ENCODE measurements around the gene ARID1B. TPM values are rescaled to one million over a fixed set of nuclear protein-coding genes. Genes with fewer than 3 reads are reported as not detected.

ARID1B gene
- total RNA-seq, 1 experiment from 2014 or later, result 13.9 TPM

GRCh38 chr6:156988276-156989158 is 211.3 kb downstream of the ARID1B start:
- Histone ChIP-seq H3K4me1 (replicated peaks) (peaks cover 4% of the 10 kb centered on the region; the same call in 1 of the 2 replicates), H3K9me3 (replicated peaks) (no peaks in the 10 kb centered on the region), H3K27ac (no peak overlapping the region), H3K36me3 (no peaks in the 10 kb centered on the region), H3K4me3 (no peak overlapping the region), H3K27me3 (replicated peaks) (no peaks in the 10 kb centered on the region)
- DNase-seq (ENCODE audit: low read depth in 1 of 2, low spot score in 2 of 2), result no peak

DNA sequence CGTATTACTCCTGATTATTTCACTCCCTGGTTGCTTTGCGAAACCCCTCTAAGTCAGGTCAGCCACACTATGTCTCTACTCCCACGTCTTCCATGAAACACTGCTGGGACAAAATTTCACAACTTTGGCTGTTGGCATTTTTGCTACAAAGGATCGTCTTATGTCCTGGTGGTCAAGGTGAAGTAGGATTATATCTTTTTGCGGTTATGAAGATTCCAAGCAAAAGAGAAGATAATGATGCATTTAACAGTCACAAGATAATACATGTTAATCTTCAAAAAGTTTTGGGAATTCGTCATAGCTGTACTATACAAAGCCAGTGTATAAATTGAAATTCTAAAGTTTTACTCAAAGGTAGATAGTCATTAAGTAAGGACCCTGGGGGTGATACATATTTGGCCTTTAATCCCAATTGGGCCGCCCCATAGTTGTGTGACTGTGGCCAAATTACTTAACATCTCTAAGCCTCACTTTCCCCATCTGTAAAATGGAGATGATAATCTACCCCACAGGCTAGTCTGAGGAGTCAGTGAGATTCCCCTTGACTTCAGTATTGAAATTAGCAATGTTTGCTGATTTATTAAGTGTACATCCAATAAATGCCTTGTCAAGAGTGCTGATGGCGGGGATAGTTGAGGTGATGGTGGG is 212.1 kb downstream of the ARID1B start:
- Histone ChIP-seq H3K4me1 (replicated peaks) (peaks cover 4% of the 10 kb centered on the region; the same call in 1 of the 2 replicates), H3K4me3 (no peak overlapping the region), H3K27ac (no peak overlapping the region), H3K27me3 (replicated peaks) (no peaks in the 10 kb centered on the region), H3K36me3 (no peaks in the 10 kb centered on the region), H3K9me3 (replicated peaks) (no peaks in the 10 kb centered on the region)
- DNase-seq (ENCODE audit: low read depth in 1 of 2, low spot score in 2 of 2), result no peak

GRCh38 chr6:156992020-156992804 is 215.0 kb downstream of the ARID1B start:
- Histone ChIP-seq H3K27ac (no peak overlapping the region), H3K36me3 (no peaks in the 10 kb centered on the region), H3K4me1 (replicated peaks) (peaks cover 4% of the 10 kb centered on the region; the same call in 1 of the 2 replicates), H3K4me3 (no peak overlapping the region), H3K9me3 (replicated peaks) (no peaks in the 10 kb centered on the region), H3K27me3 (replicated peaks) (no peaks in the 10 kb centered on the region)
- DNase-seq (ENCODE audit: low read depth in 1 of 2, low spot score in 2 of 2), result no peak

- no peaks in the 10 kb centered on the region for H3K4me1 ChIP-seq (replicated peaks)
- no peaks in the 10 kb centered on the region for H3K27me3 ChIP-seq (replicated peaks)
- H3K4me3 ChIP-seq, result no peak overlapping the region
- no peaks in the 10 kb centered on the region for H3K36me3 ChIP-seq
- H3K9me3 ChIP-seq (replicated peaks), result no peaks in the 10 kb centered on the region
- H3K27ac ChIP-seq, result no peak overlapping the region
- no peak for DNase-seq (ENCODE audit: low read depth in 1 of 2, low spot score in 2 of 2)
Measured at GRCh38 chr6:156993713-156994112, 216.5 kb downstream of the ARID1B start.

DNA sequence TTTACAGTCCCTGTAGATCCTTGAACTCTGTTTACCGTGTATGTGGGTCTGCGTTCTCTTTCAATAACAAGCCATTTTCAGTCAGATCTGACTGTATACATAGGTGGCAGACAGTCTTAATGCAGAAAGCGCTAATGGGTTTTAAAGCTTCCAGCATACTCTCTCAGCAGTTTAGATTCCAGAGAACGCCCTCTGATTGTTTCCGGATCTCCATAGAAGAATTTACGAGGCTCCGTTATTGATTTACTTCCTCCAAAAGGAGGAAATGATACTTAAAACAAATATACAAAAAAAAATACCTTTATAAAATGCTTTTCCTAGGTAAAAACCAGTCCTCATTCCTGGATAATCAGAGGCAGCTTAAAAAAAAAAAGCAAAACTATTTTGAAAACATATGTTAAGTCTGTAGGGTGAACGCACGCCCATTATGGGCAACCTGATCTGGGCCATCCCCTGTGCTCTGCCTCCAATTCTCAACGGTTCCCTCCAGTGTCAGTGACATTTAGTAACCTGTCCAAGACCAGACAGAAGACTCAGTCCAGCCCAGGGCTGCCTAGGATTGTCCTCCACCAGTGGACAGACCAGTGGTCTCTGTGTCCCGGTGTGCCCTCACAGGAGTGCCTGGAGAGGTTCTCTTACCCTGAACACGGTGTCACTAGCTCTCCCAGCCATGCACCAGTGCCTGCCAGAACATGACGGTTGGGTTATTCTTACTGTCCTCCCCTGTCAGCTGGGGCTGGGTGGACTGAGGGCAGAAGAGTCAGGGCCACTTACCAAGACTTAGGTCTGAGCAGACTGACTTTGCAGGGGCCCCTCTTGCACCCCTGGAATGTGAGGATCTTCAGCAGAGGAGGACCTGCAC is 217.3 kb downstream of the ARID1B start:
- Histone ChIP-seq H3K36me3 (no peaks in the 10 kb centered on the region), H3K9me3 (replicated peaks) (no peaks in the 10 kb centered on the region), H3K27ac (no peak overlapping the region), H3K27me3 (replicated peaks) (no peaks in the 10 kb centered on the region), H3K4me3 (no peak overlapping the region), H3K4me1 (replicated peaks) (no peaks in the 10 kb centered on the region)
- no peak for DNase-seq (ENCODE audit: low read depth in 1 of 2, low spot score in 2 of 2)

DNA sequence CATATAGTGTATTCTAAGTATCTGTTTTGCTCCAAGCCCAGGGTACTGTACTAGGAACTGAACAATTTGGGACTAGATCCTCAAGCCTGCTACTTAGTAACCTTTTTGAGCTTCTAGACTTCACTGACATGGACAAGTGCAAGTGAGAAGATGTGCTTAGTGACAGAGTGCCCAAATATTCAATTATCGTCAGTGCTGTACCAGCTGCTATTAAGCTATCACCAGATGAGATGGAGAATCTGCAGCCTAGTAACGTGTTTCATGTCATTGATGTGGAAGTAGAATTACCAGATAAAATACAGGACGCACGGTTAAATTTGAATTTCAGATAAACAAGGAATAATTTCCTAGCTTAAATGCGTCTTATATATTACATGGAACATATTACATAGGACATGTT is 218.3 kb downstream of the ARID1B start:
- no peak for DNase-seq (ENCODE audit: low read depth in 1 of 2, low spot score in 2 of 2)
- H3K4me3 ChIP-seq, result no peak overlapping the region
- H3K27ac ChIP-seq, result no peak overlapping the region
- H3K9me3 ChIP-seq (replicated peaks), result no peaks in the 10 kb centered on the region
- no peaks in the 10 kb centered on the region for H3K36me3 ChIP-seq
- H3K27me3 ChIP-seq (replicated peaks), result no peaks in the 10 kb centered on the region
- no peaks in the 10 kb centered on the region for H3K4me1 ChIP-seq (replicated peaks)

- no peaks in the 10 kb centered on the region for H3K36me3 ChIP-seq
- no peak overlapping the region for H3K27ac ChIP-seq
- no peak for DNase-seq (ENCODE audit: low read depth in 1 of 2, low spot score in 2 of 2)
- H3K27me3 ChIP-seq (replicated peaks), result no peaks in the 10 kb centered on the region
- H3K4me3 ChIP-seq, result no peak overlapping the region
- no peaks in the 10 kb centered on the region for H3K9me3 ChIP-seq (replicated peaks)
- H3K4me1 ChIP-seq (replicated peaks), result no peaks in the 10 kb centered on the region
Measured at GRCh38 chr6:156996265-156996664, 219.1 kb downstream of the ARID1B start.

GRCh38 chr6:156998794-156999330 is 221.7 kb downstream of the ARID1B start:
- no peaks in the 10 kb centered on the region for H3K4me1 ChIP-seq (replicated peaks)
- no peak overlapping the region for H3K27ac ChIP-seq
- no peaks in the 10 kb centered on the region for H3K27me3 ChIP-seq (replicated peaks)
- no peak overlapping the region for H3K4me3 ChIP-seq
- H3K36me3 ChIP-seq, result no peaks in the 10 kb centered on the region
- no peak for DNase-seq (ENCODE audit: low read depth in 1 of 2, low spot score in 2 of 2)
- H3K9me3 ChIP-seq (replicated peaks), result no peaks in the 10 kb centered on the region

- DNase-seq (ENCODE audit: low read depth in 1 of 2, low spot score in 2 of 2), result no peak
- Histone ChIP-seq H3K27ac (no peak overlapping the region), H3K9me3 (replicated peaks) (no peaks in the 10 kb centered on the region), H3K4me3 (no peak overlapping the region), H3K27me3 (replicated peaks) (no peaks in the 10 kb centered on the region), H3K36me3 (no peaks in the 10 kb centered on the region), H3K4me1 (replicated peaks) (no peaks in the 10 kb centered on the region)
Measured at GRCh38 chr6:156999762-157000161, 222.6 kb downstream of the ARID1B start.

- H3K4me1 ChIP-seq (replicated peaks), result no peaks in the 10 kb centered on the region
- no peak for DNase-seq (ENCODE audit: low read depth in 1 of 2, low spot score in 2 of 2)
- H3K27ac ChIP-seq, result no peak overlapping the region
- H3K27me3 ChIP-seq (replicated peaks), result no peaks in the 10 kb centered on the region
- no peaks in the 10 kb centered on the region for H3K36me3 ChIP-seq
- H3K4me3 ChIP-seq, result no peak overlapping the region
- no peaks in the 10 kb centered on the region for H3K9me3 ChIP-seq (replicated peaks)
Measured at GRCh38 chr6:157001716-157002115, 224.5 kb downstream of the ARID1B start.

DNA sequence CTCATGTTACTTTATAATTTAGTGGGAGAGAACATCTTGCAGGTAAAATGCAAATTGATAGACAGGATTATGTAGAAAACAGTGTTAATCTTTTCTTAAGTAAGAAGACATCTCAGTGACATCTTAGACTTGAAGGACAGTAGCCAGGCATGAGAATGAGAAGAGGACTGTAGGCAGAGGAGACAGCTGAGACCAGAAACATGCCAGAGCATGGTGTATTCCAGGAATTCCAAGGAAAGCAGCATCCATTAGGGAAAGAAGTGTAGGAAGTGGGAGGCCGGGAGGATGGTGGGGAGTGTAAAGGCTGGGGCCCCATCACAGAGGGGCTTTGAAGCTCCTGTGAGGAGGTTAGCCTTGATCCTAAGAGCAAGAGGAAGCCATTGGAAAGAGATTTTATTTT is 225.6 kb downstream of the ARID1B start:
- no peak for DNase-seq (ENCODE audit: low read depth in 1 of 2, low spot score in 2 of 2)
- no peaks in the 10 kb centered on the region for H3K4me1 ChIP-seq (replicated peaks)
- no peaks in the 10 kb centered on the region for H3K9me3 ChIP-seq (replicated peaks)
- H3K36me3 ChIP-seq, result no peaks in the 10 kb centered on the region
- H3K27me3 ChIP-seq (replicated peaks), result no peaks in the 10 kb centered on the region
- no peak overlapping the region for H3K4me3 ChIP-seq
- no peak overlapping the region for H3K27ac ChIP-seq

- Histone ChIP-seq H3K36me3 (no peaks in the 10 kb centered on the region), H3K4me3 (no peak overlapping the region), H3K4me1 (replicated peaks) (no peaks in the 10 kb centered on the region), H3K27ac (no peak overlapping the region), H3K27me3 (replicated peaks) (no peaks in the 10 kb centered on the region), H3K9me3 (replicated peaks) (no peaks in the 10 kb centered on the region)
- no peak for DNase-seq (ENCODE audit: low read depth in 1 of 2, low spot score in 2 of 2)
Measured at GRCh38 chr6:157005940-157006339, 228.8 kb downstream of the ARID1B start.

- no peaks in the 10 kb centered on the region; the same call in 1 of the 2 replicates for H3K9me3 ChIP-seq (replicated peaks)
- H3K36me3 ChIP-seq, result no peaks in the 10 kb centered on the region
- H3K27ac ChIP-seq, result no peak overlapping the region
- no peak overlapping the region for H3K4me3 ChIP-seq
- H3K4me1 ChIP-seq (replicated peaks), result no peaks in the 10 kb centered on the region
- no peak for DNase-seq (ENCODE audit: low read depth in 1 of 2, low spot score in 2 of 2)
- no peaks in the 10 kb centered on the region; the same call in 1 of the 2 replicates for H3K27me3 ChIP-seq (replicated peaks)
Measured at GRCh38 chr6:157008568-157008967, 231.4 kb downstream of the ARID1B start.
